ENCODE results near the gene SOHLH1. TPM values are rescaled to one million over a fixed set of nuclear protein-coding genes. Genes with fewer than 3 reads are reported as not detected.
"Not testable (repeated sequence)": the region's sequence is repeated elsewhere in the genome, so short reads cannot be mapped to it uniquely, and the experiment has no call there.

The SOHLH1 gene
- total RNA-seq, 1 donor from 2014 or later, result not detected

DNA sequence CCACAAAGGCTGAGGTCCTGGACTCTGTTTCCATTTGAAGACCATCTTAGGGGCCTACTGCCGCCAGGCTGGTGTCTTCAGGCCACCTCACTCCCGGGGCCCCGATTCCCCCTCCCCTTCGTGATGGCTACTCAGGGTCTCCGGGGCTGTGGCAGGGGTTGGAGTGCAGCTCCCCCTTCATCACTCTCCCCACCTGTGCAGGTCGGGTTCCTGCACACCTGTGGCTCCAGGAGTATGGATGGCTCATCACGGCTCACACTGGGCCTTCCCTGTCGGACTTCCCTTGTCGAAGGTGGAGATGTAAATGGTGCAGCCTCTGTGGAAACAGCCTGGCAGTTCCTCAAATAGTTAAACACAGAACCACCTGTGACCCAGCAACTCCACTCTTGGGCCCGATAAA lies 24.3 kb downstream of the SOHLH1 start:
- H3K9me3 Mint-ChIP-seq, result no peaks in the 10 kb centered on the region
- no peak overlapping the region for H3K4me3 Mint-ChIP-seq
- no peak overlapping the region for H3K27ac Mint-ChIP-seq
- no peaks in the 10 kb centered on the region for H3K36me3 Mint-ChIP-seq
- DNase-seq (ENCODE audit: low spot score in 2 of 2, unreplicated experiment in 2 of 2), result no peak
- TF ChIP-seq, protein P1, sequence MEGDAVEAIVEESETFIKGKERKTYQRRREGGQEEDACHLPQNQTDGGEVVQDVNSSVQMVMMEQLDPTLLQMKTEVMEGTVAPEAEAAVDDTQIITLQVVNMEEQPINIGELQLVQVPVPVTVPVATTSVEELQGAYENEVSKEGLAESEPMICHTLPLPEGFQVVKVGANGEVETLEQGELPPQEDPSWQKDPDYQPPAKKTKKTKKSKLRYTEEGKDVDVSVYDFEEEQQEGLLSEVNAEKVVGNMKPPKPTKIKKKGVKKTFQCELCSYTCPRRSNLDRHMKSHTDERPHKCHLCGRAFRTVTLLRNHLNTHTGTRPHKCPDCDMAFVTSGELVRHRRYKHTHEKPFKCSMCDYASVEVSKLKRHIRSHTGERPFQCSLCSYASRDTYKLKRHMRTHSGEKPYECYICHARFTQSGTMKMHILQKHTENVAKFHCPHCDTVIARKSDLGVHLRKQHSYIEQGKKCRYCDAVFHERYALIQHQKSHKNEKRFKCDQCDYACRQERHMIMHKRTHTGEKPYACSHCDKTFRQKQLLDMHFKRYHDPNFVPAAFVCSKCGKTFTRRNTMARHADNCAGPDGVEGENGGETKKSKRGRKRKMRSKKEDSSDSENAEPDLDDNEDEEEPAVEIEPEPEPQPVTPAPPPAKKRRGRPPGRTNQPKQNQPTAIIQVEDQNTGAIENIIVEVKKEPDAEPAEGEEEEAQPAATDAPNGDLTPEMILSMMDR (IDR thresholded peaks at IDR 0.05; ENCODE audit: unreplicated experiment), result no peak
- H3K4me1 Mint-ChIP-seq, result no peaks in the 10 kb centered on the region
- peaks cover 22% of the 10 kb centered on the region for H3K27me3 Mint-ChIP-seq (ENCODE audit: low read depth)

DNA sequence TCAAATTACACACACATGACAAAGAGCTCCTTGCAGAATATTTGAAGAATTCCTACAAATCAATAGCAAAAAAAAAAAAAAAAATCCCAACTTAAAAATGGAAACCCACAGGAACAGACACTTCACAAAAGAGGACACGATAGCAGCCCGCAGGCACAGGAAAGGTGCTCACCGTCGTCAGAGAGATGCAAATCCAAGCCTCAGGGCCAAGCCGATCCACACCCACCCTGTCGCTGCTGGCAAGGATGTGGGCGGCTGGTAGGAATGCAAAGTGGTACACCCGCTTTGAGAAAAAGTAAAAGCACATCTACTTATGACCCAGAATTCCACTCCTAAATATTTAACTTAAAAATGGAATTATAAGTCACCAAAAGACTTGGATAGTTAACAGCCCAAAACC lies 25.3 kb downstream of the SOHLH1 start:
- Mint-ChIP-seq H3K4me1 (no peaks in the 10 kb centered on the region), H3K9me3 (peaks cover 3% of the 10 kb centered on the region), H3K4me3 (no peak overlapping the region), H3K36me3 (no peaks in the 10 kb centered on the region), H3K27ac (no peak overlapping the region), H3K27me3 (ENCODE audit: low read depth) (peaks cover 19% of the 10 kb centered on the region)
- DNase-seq (ENCODE audit: low spot score in 2 of 2, unreplicated experiment in 2 of 2), result no peak
- TF ChIP-seq, protein P1 (IDR thresholded peaks at IDR 0.05; ENCODE audit: unreplicated experiment), result no peak

DNA sequence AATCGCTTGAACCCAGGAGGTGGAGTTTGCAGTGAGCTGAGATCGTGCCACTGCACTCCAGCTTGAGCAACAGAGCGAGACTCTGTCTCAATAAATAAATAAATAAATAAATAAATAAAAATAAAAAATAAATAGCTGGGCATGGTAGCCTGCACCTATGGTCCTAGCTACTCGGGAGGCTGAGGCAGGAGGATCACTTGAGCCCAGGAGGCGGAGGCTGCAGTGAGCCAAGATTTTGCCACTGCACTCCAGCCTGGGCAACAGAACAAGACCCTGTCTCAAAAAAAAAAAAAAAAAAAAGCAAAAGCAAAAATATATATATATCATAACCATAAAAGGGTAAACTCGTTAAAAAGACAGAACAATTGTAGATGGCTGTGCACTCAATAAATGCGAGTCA lies 26.5 kb downstream of the SOHLH1 start:
- not testable (repeated sequence) for H3K4me3 Mint-ChIP-seq; H3K27ac Mint-ChIP-seq; H3K4me1 Mint-ChIP-seq; H3K9me3 Mint-ChIP-seq; DNase-seq (ENCODE audit: low spot score in 2 of 2, unreplicated experiment in 2 of 2); H3K36me3 Mint-ChIP-seq
- peaks cover 19% of the 10 kb centered on the region for H3K27me3 Mint-ChIP-seq (ENCODE audit: low read depth)

DNA sequence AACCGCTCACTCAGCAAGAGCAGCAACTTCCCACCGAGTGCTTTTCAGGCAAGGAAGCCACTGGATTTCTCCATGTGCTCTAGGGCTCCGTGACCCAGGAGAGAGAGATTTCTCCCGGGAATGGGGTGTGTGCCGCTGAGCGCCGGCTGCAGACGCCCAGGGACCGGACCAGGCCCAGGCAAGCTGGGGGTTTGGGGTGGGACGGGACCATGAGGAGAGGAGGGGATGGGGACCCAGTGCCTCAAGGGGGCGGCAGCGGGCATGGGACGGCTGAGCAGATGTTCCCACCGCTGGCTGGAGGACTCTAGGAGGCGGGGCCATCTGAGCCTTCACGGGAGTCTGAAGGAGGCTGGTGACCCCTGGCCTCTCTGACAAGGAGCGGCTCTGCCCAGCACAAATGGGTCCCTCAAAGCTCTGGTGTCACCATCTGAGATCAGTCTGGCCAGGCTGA lies 27.7 kb downstream of the SOHLH1 start:
- TF ChIP-seq, protein P1 (IDR thresholded peaks at IDR 0.05; ENCODE audit: unreplicated experiment), result no peak
- Mint-ChIP-seq H3K4me1 (no peaks in the 10 kb centered on the region), H3K4me3 (no peak overlapping the region), H3K36me3 (peaks cover 2% of the 10 kb centered on the region), H3K27ac (no peak overlapping the region), H3K9me3 (peaks cover 9% of the 10 kb centered on the region), H3K27me3 (ENCODE audit: low read depth) (peaks cover 19% of the 10 kb centered on the region)
- DNase-seq (ENCODE audit: low spot score in 2 of 2, unreplicated experiment in 2 of 2), result no peak

DNA sequence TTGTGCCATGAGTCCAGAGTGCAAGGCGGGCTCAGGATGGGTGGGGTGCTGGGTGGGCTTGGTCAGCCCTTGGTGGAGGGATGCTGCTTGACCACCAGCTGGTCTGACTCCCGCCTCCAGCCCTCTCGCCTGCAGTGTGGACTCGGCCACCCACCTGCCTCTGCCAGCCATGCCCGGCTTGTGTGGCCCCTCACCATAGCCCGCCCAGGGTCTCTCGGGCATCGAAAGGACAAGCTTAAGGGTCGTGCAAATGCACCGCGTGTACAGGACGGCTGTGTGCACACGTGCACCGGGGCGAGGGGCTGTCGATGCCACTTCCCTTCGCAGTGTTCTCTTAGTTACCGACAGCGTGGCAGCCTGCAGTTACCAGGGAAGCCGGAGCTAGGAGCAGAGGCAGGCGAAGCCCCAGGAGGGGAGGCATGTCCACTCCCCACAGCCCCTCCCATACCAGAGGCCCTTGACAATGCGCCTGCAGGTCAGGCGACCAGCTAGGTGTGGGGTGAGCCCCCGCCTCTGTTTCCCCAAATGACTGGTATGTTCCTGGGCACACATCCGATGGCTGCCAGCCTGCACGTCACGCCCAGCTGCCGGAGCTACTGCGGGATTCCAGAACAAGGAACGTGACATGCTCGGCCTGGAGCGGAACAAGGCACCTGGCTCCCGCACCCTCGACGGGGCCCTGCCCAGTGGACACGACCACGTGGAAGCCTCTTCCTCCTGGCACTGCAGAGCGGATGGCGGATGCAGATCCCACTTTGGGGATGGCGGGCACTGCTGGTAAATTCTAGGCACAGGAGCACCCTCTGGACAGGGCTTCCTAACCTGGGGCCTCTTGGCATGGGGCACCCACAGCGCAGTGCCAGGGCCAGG lies 28.3 kb downstream of the SOHLH1 start:
- TF ChIP-seq, protein P1 (IDR thresholded peaks at IDR 0.05; ENCODE audit: unreplicated experiment), result no peak
- H3K27ac Mint-ChIP-seq, result no peak overlapping the region
- DNase-seq (ENCODE audit: low spot score in 2 of 2, unreplicated experiment in 2 of 2), result no peak
- H3K36me3 Mint-ChIP-seq, result peaks cover 2% of the 10 kb centered on the region
- peaks cover 2% of the 10 kb centered on the region for H3K4me1 Mint-ChIP-seq
- H3K27me3 Mint-ChIP-seq (ENCODE audit: low read depth), result peaks cover 23% of the 10 kb centered on the region
- H3K4me3 Mint-ChIP-seq, result no peak overlapping the region
- peaks cover 9% of the 10 kb centered on the region for H3K9me3 Mint-ChIP-seq

DNA sequence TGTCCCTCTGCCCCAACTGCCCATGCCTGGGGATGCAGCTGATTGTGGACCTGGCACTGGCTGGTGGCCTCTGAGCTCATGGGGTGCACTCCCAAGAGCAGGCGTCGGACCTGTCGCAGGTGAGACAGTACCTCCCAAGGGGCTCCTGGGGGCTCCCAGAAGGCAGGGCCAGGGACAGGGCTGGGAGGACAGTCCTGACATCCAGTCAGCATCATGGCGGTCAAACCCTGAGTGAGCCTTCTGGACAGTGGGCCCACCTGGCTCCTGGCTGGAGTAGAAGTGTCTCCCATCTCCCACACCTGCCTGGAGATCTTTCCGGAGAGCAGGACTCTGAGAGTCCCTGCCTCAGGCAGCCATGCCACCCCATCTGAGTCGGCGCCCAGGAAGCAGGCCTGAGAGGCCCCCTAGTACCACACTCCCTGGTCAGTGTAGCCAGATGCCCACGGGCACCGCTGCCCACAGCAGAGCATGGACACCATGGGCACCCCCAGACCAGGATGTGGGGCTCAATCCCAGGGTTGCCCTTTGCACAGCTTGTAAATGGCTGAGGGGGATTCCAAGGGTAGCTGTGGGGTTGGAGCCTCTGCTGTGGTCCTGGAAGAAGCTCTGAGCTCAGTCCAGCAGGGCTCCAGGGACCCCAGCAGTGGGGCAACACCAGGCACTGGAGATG lies 29.5 kb downstream of the SOHLH1 start:
- H3K9me3 Mint-ChIP-seq, result peaks cover 9% of the 10 kb centered on the region

DNA sequence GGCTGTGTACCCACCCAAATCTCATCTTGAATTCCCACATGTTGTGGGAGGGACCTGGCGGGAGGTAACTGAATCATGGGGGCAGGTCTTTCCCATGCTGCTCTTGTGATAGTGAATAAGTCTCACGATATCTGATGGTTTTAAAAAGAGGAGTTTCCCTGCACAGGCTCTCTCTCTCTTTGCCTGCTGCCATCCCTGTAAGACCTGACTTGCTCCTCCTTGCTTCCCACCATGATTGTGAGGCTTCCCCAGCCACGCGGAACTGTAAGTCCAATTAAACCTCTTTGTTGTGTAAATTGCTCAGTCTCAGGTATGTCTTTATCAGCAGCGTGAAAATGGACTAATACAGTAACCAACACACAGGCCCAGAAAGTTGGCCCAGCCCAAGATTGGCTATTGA lies 30.3 kb downstream of the SOHLH1 start:
- H3K36me3 Mint-ChIP-seq; H3K27ac Mint-ChIP-seq; H3K4me3 Mint-ChIP-seq; DNase-seq (ENCODE audit: low spot score in 2 of 2, unreplicated experiment in 2 of 2); H3K9me3 Mint-ChIP-seq: not testable (repeated sequence)
- Mint-ChIP-seq H3K27me3 (ENCODE audit: low read depth) (peaks cover 19% of the 10 kb centered on the region), H3K4me1 (peaks cover 13% of the 10 kb centered on the region)

More for the DNA sequence above, 29.5 kb downstream of the SOHLH1 start:
- no peak for DNase-seq (ENCODE audit: low spot score in 2 of 2, unreplicated experiment in 2 of 2)
- Mint-ChIP-seq H3K27me3 (ENCODE audit: low read depth) (peaks cover 23% of the 10 kb centered on the region), H3K4me1 (peaks cover 7% of the 10 kb centered on the region), H3K36me3 (peaks cover 2% of the 10 kb centered on the region), H3K27ac (no peak overlapping the region), H3K4me3 (no peak overlapping the region)
- TF ChIP-seq, protein P1 (IDR thresholded peaks at IDR 0.05; ENCODE audit: unreplicated experiment), result no peak
